HG02763 (cell line): ENCODE results near the gene HYKK.
"Not testable (repeated sequence)": the region's sequence is repeated elsewhere in the genome, so short reads cannot be mapped to it uniquely, and the experiment has no call there.

Source experiments
- ATAC-seq: cut with Tn5 transposase; IDR thresholded peaks from one replicate; pipeline ENCODE4 v1.9.1; 2021; ENCODE audit warnings: mild to moderate bottlenecking, moderate library complexity; ENCODE audit not compliant: unreplicated experiment

The HYKK gene

DNA sequence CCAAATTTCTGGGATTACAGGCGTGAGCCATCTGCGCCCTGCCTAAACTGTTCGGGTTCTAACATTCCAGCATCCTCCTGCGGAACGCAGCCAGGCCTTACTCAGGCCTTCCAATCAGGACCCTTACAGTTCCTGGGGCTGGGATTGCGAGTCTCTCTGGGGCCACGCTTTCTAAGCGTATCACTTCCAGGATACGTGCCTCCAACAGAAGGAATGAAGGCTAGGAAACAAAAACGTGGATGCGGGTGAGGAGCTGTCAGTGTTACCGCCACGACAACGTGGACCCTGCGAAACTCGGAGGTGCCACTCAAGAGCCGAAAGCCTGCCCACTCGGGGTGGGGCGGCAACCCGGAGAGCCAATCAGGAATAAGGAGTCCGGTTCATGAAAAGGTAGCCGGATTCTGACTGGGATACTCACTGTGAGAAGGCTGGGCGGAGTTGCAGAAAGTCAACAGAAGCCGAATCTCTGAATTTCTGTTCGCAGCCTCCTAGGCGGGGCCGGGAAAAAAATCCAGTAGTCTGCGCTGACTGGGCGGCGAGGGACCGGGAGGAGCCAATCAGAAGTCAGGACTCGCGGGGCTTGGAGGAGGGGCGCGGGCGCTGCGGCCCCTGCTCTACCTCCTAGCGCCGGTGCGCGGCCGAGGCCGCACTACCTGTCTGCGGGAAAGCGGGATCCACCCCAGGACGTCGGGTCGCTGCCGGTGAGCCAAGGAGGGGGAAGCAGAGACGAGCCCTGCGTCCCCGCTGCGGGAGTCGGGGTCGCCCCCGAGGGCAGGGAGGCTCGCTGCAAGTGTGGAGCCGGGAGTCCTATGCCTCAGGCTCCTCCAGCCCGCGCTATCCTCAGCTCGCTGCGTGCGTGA is at the start of gene HYKK:
Gene HYKK (plus strand): TSS at position 607 of the 860 bp plus-strand sequence. CDS start 5,512 bp downstream, outside the sequence.
- ATAC-seq = peak; percentile 84

- ATAC-seq = no peak
Observed at GRCh38 chr15:78460737-78461136, 46.6 kb upstream of the HYKK start.

DNA sequence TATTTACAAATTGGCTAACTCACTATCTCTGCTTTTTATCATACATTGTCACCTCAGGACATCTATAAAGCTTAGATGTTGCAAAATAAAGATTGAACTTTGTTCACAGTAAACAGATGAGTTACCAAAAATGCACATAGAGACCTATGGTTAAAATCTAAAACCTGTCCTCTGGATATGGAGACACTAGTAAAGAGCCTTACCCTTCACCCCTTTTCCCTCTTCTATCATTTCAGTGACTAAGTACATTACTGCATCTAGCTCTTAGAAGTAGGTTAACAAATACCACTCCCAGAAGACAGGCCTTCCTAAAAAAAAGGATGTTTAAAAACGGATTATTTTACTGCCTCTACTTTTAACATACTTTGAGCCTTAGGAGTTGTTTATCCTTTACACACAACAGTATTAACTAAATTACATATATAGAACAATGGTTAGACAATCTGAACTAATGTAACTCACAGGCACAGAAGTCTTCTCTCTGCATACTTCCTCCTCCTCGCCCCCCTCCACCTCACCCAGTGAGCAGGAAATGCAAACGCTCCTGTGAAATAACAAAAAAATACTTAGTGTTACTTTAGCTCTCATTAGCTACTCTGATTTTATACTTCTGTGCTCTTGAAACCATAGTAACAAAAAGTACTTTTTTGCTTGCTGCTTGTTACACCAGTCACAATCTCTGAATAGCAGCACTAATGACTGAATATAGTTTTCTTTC is 46.0 kb upstream of the HYKK start:
- ATAC-seq = no peak

- ATAC-seq = no peak
Observed at GRCh38 chr15:78469031-78469430, 38.3 kb upstream of the HYKK start.

DNA sequence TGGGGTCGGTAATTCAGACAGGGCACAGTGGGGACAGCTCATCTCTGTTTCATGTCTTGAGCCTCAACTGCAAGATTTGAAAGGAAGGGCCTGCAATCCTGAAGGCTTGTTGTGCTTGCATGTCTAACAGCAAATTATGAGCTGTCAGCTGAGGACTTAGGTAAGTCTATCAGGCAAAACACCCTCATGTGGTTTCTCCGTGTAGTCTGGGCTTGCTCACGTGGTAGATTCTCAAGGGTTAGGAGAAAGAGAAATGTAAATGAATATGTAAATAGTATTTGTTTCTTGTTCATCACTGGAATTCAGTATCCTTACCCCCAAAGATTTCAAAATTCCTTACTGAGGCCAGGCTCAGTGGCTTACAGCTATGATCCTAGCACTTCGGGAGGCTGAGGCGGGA is 30.1 kb upstream of the HYKK start:
- no peak for ATAC-seq

- no peak for ATAC-seq
Observed at GRCh38 chr15:78479650-78480049, 27.7 kb upstream of the HYKK start.

GRCh38 chr15:78481917-78482316 is 25.5 kb upstream of the HYKK start:
- ATAC-seq = no peak

DNA sequence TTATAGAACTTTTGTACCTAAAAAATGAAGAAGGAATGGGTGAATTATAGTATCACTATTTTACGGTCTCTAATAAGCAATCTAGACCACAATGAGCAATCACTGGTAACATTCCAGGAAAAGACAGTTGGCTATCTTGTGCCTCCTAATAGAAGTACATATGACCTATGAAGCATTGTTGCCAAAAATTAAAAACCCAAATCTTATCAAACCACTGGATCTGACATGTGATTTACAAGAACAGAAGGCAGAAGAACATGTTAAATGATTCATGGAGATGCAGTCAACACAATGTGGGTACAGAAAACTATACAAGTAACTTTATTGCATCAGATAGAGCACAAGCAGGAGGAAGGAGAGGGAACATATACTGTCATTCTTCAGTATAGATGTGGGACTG is 14.5 kb upstream of the HYKK start:
- ATAC-seq = no peak

- ATAC-seq = no peak
Observed at GRCh38 chr15:78501857-78502256, 5.5 kb upstream of the HYKK start.

DNA sequence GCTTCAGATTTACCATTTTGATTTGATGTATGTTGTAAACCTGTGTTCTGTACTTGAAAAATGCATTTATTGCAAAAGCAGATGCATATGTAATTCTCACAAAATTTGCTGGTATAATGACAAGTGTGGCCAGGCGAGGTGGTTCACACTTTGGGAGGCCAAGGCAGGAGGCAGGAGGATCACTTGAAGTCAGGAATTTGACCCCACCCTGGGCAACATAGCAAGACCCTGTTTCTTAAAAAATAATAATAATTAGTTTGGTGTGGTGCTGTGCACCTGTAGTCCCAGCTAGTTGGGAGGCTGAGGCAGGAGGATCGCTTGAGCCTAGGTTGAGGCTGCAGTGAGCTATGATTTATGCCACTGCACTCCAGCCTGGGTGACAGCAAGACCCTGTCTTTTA is 4.7 kb upstream of the HYKK start:
- ATAC-seq = no peak

DNA sequence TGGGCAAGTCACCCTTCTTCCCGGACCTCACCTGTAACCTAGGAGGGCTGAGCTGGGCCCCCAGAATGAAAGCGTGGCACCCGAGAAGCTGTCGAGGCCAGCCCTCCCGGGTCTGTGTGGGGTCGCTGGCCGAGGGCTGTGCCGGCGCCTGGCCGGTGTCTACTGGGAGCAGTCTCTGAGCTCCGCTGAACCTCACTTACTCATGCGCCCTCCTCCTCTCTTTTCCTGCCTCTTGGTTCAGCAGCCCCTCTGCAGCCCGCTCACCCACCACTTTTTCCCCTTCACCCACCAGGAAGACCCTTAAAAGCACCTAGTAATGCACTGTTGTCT is 419 bp downstream of the HYKK start:
- ATAC-seq = peak; percentile 27

DNA sequence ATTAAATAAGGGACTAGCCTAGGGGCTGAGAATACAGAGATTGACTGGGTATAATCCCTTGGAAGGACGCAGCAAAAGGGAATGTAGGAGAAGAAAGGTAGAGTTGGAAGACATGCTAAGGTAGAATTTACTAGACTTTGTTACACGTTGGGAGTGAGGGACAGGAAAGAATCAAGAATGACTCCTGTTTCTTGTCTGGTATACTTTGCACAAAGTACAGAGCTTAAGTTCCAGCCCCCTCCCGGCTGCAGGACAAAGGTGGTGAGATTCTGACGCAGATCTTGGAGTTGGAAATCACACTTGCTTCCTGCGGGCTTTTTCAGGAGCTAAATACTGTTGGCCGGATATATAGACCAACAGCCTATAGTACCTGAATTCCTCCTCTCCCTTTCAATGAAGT is 895 bp downstream of the HYKK start:
- ATAC-seq = no peak

GRCh38 chr15:78509726-78510312 is 2.4 kb downstream of the HYKK start:
- ATAC-seq = no peak

GRCh38 chr15:78520035-78520434 is 12.7 kb downstream of the HYKK start:
- ATAC-seq = not testable (repeated sequence)

DNA sequence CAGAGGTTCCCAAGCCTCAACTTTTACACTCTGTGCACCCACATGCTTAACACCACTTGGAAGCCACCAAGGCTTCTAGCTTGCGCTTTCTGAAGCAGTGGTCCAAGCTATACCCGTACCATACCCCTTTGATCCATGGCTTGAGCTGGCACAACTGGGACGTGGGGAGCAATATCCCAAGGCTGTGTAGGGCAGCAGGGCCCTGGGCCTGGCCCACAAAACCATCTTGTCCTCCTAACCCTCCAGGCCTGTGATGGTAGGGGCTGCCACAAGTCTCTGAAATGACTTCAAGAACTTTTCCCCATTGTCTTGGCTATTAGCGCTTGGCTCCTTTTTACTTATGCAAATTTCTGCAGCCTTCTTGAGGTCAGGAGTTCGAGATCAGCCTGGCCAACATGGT is 16.9 kb downstream of the HYKK start:
- no peak for ATAC-seq

DNA sequence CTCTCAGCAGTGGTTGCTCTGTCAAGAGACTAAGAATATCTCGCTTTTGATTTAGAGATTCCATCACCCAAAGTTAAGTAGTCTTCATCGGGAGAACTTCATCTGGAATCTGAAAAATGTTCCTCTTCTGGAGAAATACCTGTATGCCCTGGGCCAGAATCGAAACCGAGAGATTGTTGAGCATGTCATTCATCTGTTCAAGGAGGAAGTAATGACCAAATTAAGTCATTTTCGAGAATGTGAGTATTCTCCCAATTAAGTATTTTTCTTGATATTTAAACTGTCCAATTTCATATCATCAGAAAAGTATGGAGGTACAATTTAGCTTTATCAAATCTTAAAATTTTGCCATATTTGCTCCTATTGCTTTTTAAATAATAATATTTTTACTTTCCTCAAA is 19.9 kb downstream of the HYKK start:
- ATAC-seq = no peak

- no peak for ATAC-seq
Observed at GRCh38 chr15:78533331-78533730, 26.0 kb downstream of the HYKK start.

DNA sequence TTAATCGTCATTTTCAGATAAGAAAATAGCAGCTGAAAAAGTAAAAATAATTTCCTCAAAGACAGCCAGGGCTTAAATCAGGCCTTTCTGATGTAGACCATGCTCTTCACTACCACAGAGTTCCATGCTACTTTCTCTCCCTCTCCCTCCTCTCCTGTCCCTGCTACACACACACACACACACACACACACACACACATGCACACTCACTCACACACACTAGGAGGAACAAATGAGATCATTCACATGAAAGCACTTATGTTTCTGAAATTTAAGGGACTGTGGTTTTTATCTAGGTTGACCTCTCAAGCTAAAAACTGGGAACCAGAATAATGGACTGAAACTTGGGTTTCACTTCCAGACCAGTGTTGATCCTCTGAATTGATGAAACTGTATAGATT is 28.8 kb downstream of the HYKK start:
- ATAC-seq = no peak

GRCh38 chr15:78537266-78537905 is 30.0 kb downstream of the HYKK start:
- ATAC-seq = no peak

- no peak for ATAC-seq
Observed at GRCh38 chr15:78538358-78538757, 31.0 kb downstream of the HYKK start.

DNA sequence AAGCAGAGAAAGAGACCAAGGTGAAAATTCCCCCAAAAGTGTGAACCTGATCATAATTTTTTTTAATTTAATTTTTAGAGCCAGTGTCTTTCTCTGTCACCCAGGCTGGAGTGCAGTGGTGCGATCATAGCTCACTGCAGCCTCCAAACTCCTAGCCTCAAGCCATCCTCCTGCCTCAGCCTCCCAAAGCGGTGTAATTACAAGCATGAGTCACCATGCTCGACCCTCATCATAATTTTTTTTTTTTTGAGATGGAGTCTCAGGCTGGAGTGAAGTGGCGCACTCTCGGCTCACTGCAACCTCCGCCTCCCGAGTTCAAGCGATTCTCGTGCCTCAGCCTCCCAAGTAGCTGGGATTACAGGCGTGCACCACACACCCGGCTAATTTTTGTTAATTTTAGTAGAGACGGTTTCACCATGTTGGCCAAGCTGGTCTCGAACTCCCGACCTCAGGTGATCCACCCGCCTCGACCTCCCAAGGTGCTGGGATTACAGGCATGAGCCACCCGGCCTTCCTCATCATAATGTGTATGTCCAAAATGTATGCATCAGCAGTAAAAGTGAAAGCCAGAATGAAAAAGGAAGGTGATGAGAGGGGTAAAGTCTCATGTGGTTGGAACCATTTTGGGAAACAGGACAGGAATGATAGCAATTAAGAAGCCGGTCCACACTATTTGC is 32.2 kb downstream of the HYKK start:
- ATAC-seq = not testable (repeated sequence)
